ENCODE data around the gene LILRB5.

- TF ChIP-seq, protein P1, sequence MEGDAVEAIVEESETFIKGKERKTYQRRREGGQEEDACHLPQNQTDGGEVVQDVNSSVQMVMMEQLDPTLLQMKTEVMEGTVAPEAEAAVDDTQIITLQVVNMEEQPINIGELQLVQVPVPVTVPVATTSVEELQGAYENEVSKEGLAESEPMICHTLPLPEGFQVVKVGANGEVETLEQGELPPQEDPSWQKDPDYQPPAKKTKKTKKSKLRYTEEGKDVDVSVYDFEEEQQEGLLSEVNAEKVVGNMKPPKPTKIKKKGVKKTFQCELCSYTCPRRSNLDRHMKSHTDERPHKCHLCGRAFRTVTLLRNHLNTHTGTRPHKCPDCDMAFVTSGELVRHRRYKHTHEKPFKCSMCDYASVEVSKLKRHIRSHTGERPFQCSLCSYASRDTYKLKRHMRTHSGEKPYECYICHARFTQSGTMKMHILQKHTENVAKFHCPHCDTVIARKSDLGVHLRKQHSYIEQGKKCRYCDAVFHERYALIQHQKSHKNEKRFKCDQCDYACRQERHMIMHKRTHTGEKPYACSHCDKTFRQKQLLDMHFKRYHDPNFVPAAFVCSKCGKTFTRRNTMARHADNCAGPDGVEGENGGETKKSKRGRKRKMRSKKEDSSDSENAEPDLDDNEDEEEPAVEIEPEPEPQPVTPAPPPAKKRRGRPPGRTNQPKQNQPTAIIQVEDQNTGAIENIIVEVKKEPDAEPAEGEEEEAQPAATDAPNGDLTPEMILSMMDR (conservative IDR thresholded peaks at IDR 0.05): no peak
- no peak for TF ChIP-seq EZH2 (IDR thresholded peaks at IDR 0.05; ENCODE audit: low read depth)
Measured at GRCh38 chr19:54299126-54299498, 42.0 kb upstream of the LILRB5 start.

All from PC-9 (cell line).